HG02870 (cell line): Measurements from ENCODE around the gene ZNF627.
A peak's percentile ranks its signal among the peaks of the same experiment; 100 is the strongest.
"Not testable (repeated sequence)": the region's sequence is repeated elsewhere in the genome, so short reads cannot be mapped to it uniquely, and the experiment has no call there.

Experiments
- ATAC-seq: cut with Tn5 transposase; IDR thresholded peaks from one replicate; pipeline ENCODE4 v1.9.1; 2021; ENCODE audit warnings: mild to moderate bottlenecking, moderate library complexity; ENCODE audit not compliant: unreplicated experiment

The ZNF627 gene

GRCh38 chr19:11573763-11574162 is 23.5 kb upstream of the ZNF627 start:
- not testable (repeated sequence) for ATAC-seq

DNA sequence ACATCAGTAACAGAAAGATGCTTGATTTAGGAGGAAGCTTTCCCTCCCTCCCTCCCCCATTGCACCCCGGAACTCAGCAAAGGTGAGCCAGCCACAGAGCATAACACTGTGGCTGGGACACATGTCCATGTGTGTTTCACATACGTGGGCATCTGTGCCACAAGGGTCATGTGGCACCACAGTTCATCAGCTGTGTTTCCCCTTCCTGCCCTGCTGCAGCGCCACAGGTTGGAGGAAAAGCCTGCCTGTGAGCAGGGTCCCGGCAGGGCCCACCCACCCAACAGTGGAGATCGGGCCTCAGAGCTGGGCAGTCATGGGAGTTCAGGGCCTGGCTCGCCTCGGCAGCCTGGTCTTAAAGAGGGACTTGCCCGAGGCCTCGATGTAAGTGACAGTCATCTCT is 22.6 kb upstream of the ZNF627 start:
- no peak for ATAC-seq

DNA sequence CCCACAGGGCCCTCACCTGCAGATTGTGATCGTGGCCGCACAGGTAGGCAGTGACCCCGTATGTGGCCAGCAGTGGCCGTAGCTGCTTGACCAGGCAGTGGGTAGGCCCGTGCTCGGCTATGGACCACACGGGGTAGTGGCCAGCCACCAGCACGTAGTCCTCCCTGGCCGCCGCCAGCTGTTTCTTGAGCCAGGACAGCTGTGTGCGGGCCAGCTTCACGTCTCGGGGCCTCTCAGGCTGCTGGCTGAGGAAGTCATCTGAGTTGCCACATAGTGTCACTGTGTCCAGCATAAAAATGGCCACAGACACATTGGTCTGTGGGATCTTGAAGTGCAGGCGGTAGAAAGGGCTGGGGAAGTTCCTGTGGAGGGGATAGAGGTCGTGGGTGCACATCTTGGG is 21.1 kb upstream of the ZNF627 start:
- no peak for ATAC-seq

DNA sequence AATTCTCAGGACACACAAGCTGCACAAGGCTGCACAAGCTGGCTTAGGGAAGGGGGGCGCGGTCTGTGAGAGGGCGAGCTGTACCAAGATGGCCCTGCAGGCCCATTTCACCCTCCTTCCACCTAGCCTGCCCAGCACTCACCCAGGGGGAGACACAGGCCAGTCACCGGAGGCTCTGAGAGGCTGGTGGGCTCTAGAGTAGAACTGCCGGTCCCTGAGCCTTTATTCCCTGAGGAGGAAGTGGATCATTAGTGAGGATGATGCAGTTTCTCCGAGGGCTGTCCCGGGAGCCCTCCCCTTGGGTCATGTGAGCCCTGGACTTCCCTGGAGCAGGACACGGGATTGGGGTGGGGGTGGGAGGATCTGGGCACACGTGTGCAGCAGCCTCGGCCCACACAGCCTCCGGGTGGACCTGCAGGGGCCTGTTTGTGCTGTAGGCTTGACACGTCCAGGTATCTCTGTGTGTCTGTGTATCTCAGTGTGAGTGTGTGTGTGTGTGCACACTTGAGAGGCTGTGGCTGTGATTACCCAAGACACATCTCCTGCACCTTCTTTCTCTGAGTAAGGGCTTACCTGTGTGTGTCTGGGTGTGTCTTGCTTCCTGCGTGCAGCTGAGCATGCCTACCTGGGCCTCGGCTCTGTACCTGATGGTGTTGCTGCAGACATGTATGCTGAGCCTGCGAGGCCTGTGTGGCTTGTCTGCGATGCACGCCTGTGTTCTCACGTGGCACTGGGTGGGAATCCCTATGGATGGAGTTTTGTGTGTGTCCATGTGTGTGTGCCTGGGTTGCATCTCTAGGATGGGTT is 19.6 kb upstream of the ZNF627 start, which contains the start of gene ACP5:
TSS of gene ACP5 (minus strand) at position 195 of the 807 bp plus-strand sequence. CDS start 328 bp downstream, outside the sequence.
- ATAC-seq = no peak

DNA sequence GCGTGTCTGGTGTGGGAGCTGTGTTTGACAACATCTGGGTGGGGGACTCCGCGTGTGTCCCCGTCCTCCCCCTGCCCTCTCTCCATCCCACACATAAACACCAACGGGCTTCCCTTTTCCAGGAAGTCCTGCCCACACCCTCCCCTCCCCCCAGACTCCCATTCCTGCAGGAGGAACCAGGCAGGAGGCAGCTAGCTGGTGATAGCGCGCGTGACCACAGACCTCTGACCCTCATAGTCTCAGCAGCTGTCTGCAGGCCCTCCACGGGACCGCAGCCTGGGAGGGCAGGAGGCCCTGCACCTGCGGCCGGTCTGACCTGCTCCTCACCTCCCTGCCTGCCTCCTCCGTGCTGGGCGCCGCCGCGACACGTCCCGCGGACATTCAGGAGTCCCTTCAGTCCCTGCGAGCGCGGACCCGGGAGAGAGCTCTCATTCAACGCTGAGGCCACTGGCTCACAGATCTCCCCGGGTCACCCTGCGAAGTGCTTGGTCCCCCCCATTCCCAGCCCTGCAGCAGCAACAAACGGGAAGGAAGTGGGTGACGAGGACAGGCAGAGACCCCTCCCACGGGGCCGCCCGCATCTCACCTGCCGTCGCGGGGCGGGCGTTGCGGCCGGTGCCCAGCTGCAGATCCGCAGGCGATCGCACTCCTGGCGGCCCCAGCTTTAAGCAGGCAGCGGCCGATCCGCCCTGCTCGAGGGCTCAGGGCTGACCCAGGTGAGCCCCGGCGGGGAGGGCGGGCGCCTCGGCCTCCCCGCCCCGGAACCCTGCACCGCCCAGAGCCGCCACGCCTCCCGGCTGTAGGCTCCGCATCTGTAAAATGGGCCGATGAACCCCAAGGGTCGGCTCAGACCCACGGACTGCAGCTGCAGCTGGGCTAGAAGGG is 18.8 kb upstream of the ZNF627 start:
- ATAC-seq = no peak

GRCh38 chr19:11580116-11580515 is 17.2 kb upstream of the ZNF627 start:
- ATAC-seq = no peak

GRCh38 chr19:11581740-11582139 is 15.5 kb upstream of the ZNF627 start:
- ATAC-seq = peak; percentile 73

- no peak for ATAC-seq
These were observed 11.0 kb upstream of the ZNF627 start for GRCh38 chr19:11586331-11586730.

GRCh38 chr19:11587302-11587974 is 9.8 kb upstream of the ZNF627 start:
- ATAC-seq = no peak

DNA sequence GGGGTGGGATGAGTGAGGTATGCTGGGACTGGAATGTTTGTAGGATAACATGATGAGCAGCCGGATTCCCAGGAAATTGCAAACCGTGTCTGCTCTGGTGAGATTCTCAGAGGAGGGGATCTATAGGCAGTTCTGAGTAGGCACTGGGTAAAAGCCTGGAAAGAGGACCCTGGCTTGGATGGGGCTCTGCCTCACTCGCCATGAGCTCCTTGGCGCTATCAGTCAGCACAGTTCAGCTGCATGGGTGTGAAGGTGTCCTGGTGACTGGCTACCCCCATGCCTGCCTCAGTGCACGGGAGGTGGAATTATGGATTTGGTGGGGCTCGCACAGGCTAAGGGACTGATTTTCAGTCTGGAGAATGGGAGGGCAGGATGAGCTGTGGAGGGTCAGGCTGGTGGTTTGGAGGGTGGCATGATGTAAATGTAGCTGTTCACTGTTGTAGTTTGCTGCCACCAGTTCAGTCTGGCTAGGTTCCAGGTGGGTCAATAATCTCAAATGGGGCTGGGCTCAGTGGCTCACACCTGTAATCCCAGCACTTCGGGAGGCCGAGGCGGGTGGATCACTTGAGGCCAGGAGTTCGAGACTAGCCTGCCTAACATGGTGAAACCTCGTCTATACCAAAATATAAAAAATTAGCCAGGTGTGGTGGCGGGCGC is 9.2 kb upstream of the ZNF627 start:
- ATAC-seq = no peak

DNA sequence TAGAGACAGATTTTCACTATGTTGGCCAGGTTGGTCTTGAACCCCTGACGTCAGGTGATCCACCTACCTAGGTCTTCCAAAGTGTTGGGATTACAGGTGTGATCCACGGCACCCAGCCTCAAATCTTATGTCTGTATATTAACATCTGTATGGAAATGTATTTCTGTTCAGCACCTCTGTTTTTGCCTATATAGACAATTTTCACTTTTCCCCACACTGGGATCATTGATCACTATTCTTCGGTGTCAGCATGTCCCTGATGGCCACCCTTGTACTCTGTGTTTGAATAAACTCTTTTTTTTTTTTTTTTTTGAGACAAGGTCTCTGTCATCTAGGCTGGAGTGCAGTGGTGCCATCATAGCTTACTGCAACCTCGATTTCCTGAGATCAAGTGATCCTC is 3.2 kb upstream of the ZNF627 start:
- ATAC-seq = no peak

DNA sequence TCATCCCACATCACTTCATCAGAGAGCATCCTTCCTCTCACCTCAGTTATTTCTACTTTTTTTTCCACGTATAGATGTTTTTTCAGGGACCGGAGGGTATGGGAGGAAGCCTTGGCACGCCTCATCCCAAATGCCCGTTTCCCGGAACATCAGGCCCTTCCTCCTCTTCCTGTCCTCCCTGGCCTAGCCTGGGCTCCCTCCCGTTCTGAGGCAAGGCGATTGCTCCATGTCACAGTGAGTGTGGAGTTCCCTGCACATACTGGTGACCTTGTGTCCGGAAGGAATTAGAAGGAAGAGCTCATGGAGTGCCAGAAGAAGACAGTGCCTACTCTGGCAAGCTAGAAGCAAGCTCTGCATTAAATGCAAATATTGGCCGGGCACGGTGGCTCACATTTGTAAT is 1.1 kb upstream of the ZNF627 start:
- ATAC-seq = no peak

- ATAC-seq = no peak
These were observed 810 bp downstream of the ZNF627 start for GRCh38 chr19:11598103-11598483.

- no peak for ATAC-seq
These were observed 1.5 kb downstream of the ZNF627 start for GRCh38 chr19:11598746-11599145.

DNA sequence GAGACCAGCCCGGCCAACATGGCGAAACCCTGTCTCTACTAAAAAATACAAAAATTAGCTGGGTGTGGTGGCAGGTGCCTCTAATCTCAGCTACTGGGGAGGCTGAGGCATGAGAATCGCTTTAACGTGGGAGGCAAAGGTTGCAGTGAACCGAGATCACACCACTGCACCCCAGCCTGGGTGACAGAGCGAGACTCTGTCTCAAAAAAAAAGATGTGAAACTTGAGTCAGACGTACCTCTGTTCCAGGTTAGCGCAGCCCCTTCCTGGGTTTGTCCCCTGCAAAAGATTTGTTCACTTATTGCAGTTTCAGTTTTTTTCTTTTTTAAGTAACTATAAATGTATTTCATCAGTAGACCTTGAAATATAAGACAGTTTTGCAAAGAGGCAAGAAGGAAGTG is 2.4 kb downstream of the ZNF627 start:
- not testable (repeated sequence) for ATAC-seq

DNA sequence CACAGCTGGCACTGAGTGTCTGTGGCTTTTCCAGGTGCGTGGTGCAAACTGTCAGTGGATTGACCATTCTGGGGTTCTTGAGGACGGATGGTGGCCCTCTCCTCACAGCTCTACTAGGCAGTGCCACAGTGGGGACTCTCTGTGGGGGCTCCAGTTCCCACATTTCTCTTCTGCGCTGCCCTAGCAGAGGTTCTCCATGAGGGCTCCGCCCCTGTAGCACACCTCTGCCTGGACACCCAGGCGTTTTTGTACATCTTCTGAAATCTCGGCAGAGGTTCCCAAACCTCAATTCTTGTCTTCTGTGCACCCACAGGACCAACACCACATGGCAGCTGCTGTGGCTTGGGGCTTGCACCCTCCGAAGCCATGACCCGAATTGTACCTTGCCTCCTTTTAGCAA is 9.2 kb downstream of the ZNF627 start:
- no peak for ATAC-seq

GRCh38 chr19:11611730-11612129 is 14.4 kb downstream of the ZNF627 start:
- ATAC-seq = no peak

GRCh38 chr19:11612816-11613511 is 15.7 kb downstream of the ZNF627 start:
- ATAC-seq = no peak

DNA sequence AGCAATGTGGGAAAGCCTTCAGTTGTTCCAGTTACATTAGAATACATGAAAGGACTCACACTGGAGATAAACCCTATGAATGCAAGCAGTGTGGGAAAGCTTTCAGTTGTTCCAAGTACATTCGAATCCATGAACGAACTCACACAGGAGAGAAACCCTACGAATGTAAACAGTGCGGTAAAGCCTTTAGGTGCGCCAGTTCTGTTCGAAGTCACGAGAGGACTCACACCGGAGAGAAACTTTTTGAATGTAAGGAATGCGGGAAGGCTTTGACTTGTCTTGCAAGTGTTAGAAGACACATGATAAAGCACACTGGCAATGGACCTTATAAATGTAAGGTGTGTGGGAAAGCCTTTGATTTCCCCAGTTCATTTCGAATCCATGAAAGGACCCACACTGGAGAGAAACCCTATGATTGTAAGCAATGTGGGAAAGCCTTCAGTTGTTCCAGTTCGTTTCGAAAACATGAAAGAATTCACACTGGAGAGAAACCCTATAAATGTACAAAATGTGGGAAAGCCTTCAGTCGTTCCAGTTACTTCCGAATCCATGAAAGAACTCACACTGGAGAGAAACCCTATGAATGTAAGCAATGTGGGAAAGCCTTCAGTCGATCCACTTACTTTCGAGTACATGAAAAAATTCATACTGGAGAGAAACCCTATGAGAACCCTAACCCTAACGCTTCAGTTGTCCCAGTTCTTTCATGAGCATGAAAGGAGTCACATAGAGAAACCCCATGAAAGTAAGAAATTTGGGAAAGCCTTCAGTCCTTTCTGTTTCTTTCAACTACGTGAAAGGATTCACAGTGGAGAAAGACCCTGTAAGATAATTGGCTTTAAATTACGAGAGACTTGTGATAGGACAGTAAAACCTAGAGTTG is 20.1 kb downstream of the ZNF627 start:
- ATAC-seq = no peak
